K562 (cell line): ENCODE results near the gene SATB2.

Source experiments
- CTCF ChIP-seq, 3 experiments: IDR thresholded peaks in 2 of 3; conservative IDR thresholded peaks in 1 of 3; 2 replicates each; pipeline ENCODE4 v1.5.1; 2011 to 2012; ENCODE audit warnings: low read length in 3 of 3, mild to moderate bottlenecking in 3 of 3, control low read depth in 2 of 3, improper control_type of control experiment in 1 of 3, inconsistent platforms in 1 of 3, low read depth in 1 of 3, mixed read lengths in 1 of 3, moderate library complexity in 1 of 3; ENCODE audit not compliant: insufficient read depth in 2 of 3
- HNRNPUL1 ChIP-seq: fragments of 200-400 bp; formaldehyde crosslinking; IDR thresholded peaks from 2 replicates; pipeline ENCODE4 v1.6.1; 2017; ENCODE audit warnings: low read length
- JUND ChIP-seq, 2 experiments: IDR thresholded peaks; 2 replicates in 1 of 2; 3 replicates in 1 of 2; pipeline ENCODE4 v1.6.1; 2011; ENCODE audit warnings: borderline replicate concordance in 2 of 2, low read depth in 2 of 2, low read length in 2 of 2, improper control_type of control experiment in 1 of 2, missing biosample characterization in 1 of 2, missing genetic modification characterization in 1 of 2, missing genetic modification reagents in 1 of 2
- PATZ1 ChIP-seq: fragments of 250-450 bp; sonication (Bioruptor Pico); IDR thresholded peaks from 2 replicates; pipeline ENCODE4 v1.5.0; 2020; ENCODE audit warnings: mild to moderate bottlenecking, borderline replicate concordance
- SMARCA5 ChIP-seq: fragments of 450-650 bp; IDR thresholded peaks from 2 replicates; pipeline ENCODE4 v1.6.1; 2016
- TARDBP ChIP-seq: fragments of 450-650 bp; IDR thresholded peaks from 2 replicates; pipeline ENCODE4 v1.6.1; 2016

- TF ChIP-seq JUND (IDR thresholded peaks at IDR 0.05; ENCODE audit: borderline replicate concordance, low read depth, low read length) (no peak), JUND (tag; IDR thresholded peaks at IDR 0.05; ENCODE audit: borderline replicate concordance, low read depth, low read length) (no peak), CTCF (IDR thresholded peaks at IDR 0.05 in 2 of 3, conservative IDR thresholded peaks at IDR 0.05 in 1 of 3; ENCODE audit: insufficient read depth in 2 of 3, low read depth in 1 of 3, low read length in 3 of 3) (no peak), HNRNPUL1 (no peak), PATZ1 (CRISPR knock-in tag) (no peak), TARDBP (no peak), SMARCA5 (no peak)
Observed at GRCh38 chr2:199499005-199499404, 41.3 kb upstream of the SATB2 start.
